Left cardiac atrium (tissue), 4 donors: ENCODE data around the gene HSPB7. TPM values are rescaled to one million over a fixed set of nuclear protein-coding genes. Genes with fewer than 3 reads are reported as not detected.
"Not testable (repeated sequence)": the region's sequence is repeated elsewhere in the genome, so short reads cannot be mapped to it uniquely, and the experiment has no call there.

ENCODE experiments used
- ATAC-seq, 2 donors: fragments of 200-7000 bp; cut with Tn5 transposase; one replicate each; pipeline ENCODE4 v1.9.1; 2020; ENCODE audit warnings: mild to moderate bottlenecking in 2 of 2, moderate library complexity in 2 of 2
- DNase-seq: peaks from one replicate; pipeline ENCODE4 v3.0.0-alpha.2; 2020
- intact Hi-C, 2 donors: fragments of 100-400 bp; cut with DNase I; formaldehyde crosslinking; loops; one replicate each; pipeline versions ENCODE4 v1.14.1 to v1.15.1; 2022 to 2023
- total RNA-seq, 2 donors: library from RNA; stranded (reverse); fragmentation: NEBNext Ultra II Directional; extraction: Animal tissue kit (Norgen Biotek cat#: 25700); gene quantifications; one replicate each; pipeline ENCODE4 v1.2.1, GENCODE V29; 2021
- donor health status: DM: no; HTN: yes; CAD: no.
- donor health status: DM: no; HTN: yes; CAD: no; lungs with severe emphysema.
- donor health status: DM: yes; HTN: yes; CAD: no.
- donor health status: Dilated cardiomyopathy.

Gene HSPB7
- total RNA-seq, 2 donors from 2014 or later: 1,770 to 2,192 TPM

GRCh38 chr1:16053781-16054502 is 36.1 kb upstream of the HSPB7 start:
- intact Hi-C loops: loop anchor here (10.0 kb wide), 2 partner anchors 49 to 259 kb away; partner anchors contain the start of gene SRARP (in 1 of the 2)
- ATAC-seq: no peak
- no peak for DNase-seq

DNA sequence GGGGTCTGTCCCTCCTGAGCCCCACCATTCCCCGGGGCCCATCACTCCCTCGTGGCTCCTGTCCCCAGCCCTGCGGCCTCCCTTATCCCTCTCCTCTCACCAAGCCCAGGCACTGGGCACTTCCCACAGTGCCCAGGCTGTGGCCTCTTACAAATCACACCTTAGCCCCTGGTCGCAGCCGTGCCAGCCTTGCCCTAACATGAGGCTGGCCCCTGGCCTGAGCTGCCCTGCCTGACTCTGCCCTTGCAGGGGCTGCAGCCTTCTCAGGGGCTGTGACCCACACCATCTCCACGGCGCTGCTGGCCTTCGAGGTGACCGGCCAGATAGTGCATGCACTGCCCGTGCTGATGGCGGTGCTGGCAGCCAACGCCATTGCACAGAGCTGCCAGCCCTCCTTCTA is 34.1 kb upstream of the HSPB7 start:
- DNase-seq, ATAC-seq: not testable (repeated sequence)
- intact Hi-C loops: loop anchor here (10.0 kb wide), 2 partner anchors 47 to 257 kb away; partner anchors contain the start of gene SRARP (in 1 of the 2)

GRCh38 chr1:16051039-16051438 is 33.2 kb upstream of the HSPB7 start:
- intact Hi-C loops: loop anchor here (10.0 kb wide), 2 partner anchors 46 to 256 kb away; partner anchors contain the start of gene SRARP (in 1 of the 2)
- ATAC-seq (no peak), DNase-seq (no peak)

DNA sequence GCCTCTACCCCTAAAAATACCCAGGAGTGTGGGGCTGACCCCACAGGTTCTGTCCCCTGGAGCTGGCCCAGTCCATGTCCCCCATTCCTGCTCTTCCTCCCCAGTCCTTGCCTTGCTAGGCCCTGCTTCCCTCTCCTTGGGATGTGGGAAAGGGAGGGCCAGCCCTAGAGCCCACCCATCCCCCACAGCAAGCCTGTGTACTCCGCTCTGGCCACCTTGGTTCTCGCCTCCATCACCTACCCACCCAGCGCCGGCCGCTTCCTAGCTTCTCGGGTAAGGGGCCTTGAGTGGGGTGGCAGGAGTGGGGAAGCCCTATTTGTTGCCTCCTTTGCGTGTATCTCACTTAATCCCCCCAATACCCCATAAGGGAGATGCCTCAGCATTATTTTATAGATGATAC is 32.5 kb upstream of the HSPB7 start:
- no peak for ATAC-seq
- intact Hi-C loops: loop anchor here (10.0 kb wide), 2 partner anchors 46 to 256 kb away; partner anchors contain the start of gene SRARP (in 1 of the 2)
- no peak for DNase-seq

DNA sequence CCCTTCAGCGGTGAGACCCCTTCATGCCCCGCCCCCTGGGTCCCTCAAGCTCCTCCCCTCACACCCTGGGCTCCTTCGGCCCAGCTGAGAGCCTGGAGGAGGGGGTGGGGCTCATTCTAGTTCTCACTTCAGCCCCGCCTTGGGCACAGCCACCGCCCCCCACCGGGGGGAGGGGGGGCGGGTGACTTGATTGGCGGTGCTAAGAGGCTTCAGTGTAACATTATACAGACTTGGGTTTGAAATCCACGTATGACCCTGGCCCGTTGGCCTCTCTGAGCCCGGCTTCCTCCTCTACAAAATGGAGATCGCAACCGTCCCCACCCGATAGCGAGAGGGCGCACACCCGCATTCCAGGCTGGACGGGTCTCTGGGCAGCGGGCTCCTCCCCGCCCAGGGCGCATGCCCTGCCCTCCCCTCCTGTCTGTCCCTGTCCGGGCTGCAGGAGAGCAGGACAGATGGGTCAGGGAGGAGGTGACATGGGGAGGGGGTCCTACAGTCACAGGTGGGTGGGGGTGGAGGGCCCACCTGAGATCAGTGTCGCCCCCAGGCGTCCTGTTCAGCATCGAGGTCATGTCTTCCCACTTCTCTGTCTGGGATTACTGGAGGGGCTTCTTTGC is 30.8 kb upstream of the HSPB7 start:
- peak; percentile 86 for ATAC-seq
- intact Hi-C loops: no loop called here
- peak; percentile 72 for DNase-seq

- intact Hi-C loops: no loop called here
- no peak for ATAC-seq
These were observed 30.1 kb upstream of the HSPB7 start for GRCh38 chr1:16047791-16048475.

DNA sequence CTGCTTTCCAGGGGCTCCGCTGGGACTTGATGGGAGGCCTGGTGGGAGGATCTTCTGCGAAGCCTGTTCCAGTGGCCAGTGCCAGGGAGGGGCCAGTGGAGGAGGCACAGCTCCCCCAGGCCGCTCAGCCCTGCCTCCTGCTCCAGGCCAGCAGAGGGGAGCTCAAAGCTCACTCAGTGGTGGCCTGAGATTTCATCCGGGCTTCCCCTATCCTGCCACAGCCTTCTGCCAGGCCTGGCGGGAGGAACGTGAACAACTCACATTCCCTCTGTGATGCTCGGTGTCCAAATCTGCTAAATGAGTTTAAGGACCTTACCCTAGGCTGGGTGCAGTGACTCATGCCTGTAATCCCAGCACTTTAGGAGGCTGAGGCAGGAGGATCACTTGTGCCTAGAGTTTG is 29.0 kb upstream of the HSPB7 start:
- ATAC-seq: no peak
- no peak for DNase-seq
- intact Hi-C loops: no loop called here

More at GRCh38 chr1:16047791-16048475, 30.1 kb upstream of the HSPB7 start:
- no peak for DNase-seq

- intact Hi-C loops: loop anchor here in 1 of 2 donors (5.0 kb wide), 1 partner anchor 42 kb away; the partner anchor contains the start of gene SRARP
- no peak for DNase-seq
- ATAC-seq: no peak
These were observed 26.1 kb upstream of the HSPB7 start for GRCh38 chr1:16043950-16044349.

- DNase-seq (no peak), ATAC-seq (no peak)
- intact Hi-C loops: loop anchor here in 1 of 2 donors (5.0 kb wide), 1 partner anchor 41 kb away; the partner anchor contains the start of gene SRARP
These were observed 25.7 kb upstream of the HSPB7 start, which contains the start of gene CLCNKB for GRCh38 chr1:16043521-16043920. Gene CLCNKB, plus strand, starts transcription at chr1:16043782. Its CDS starts 711 bp downstream, at chr1:16044493.

- ATAC-seq: peak in 1 of 2 donors; percentile 23
- DNase-seq: not testable (repeated sequence)
- intact Hi-C loops: loop anchor here in 1 of 2 donors (5.0 kb wide), 1 partner anchor 40 kb away; the partner anchor contains the start of gene SRARP
These were observed 24.8 kb upstream of the HSPB7 start for GRCh38 chr1:16042654-16043053.

- DNase-seq (no peak), ATAC-seq (no peak)
- intact Hi-C loops: loop anchor here in 1 of 2 donors (5.0 kb wide), 1 partner anchor 40 kb away; the partner anchor contains the start of gene SRARP
These were observed 24.3 kb upstream of the HSPB7 start for GRCh38 chr1:16042096-16042495.

- ATAC-seq (no peak), DNase-seq (no peak)
- intact Hi-C loops: loop anchor here in 1 of 2 donors (5.0 kb wide), 1 partner anchor 39 kb away; the partner anchor contains the start of gene SRARP
These were observed 23.4 kb upstream of the HSPB7 start for GRCh38 chr1:16041200-16041599.

DNA sequence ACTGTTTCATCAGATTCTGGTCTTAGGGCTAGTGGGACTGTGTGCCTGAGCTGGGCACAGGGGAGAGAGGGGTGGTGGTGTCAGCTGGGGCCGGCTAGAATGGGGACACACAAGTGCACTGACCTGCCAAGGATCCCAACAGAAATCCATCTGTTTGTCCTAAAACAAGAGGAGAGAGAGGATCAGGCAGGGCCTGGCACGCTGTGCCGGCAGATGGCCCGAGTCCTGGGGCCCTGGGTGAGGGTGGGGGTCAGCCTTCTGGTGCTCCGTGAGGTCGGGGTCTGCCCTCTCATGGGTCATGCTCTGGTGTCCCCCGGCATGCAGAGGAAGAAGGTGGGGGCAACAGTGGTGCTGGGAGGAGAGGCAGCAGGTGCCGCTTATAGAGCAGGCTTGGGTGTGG is 22.0 kb upstream of the HSPB7 start:
- intact Hi-C loops: loop anchor here in 1 of 2 donors (5.0 kb wide), 1 partner anchor 38 kb away; the partner anchor contains the start of gene SRARP
- not testable (repeated sequence) for ATAC-seq, DNase-seq

DNA sequence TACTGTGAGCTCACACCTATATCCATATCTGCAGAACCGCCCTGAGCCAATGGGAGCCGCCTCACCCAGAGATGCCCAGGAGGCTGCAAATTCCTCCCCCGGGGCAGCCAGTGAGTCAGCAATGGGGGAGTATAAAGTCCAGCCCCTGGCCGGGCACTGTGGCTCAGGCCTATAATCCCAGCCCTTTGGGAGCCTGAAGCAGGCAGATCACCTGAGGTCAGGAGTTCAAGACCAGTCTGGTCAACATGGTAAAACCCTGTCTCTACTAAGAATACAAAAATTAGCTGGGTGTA is 20.7 kb upstream of the HSPB7 start:
- intact Hi-C loops: no loop called here
- ATAC-seq (peak in 1 of 2 donors; percentile 27), DNase-seq (no peak)

GRCh38 chr1:16036461-16036860 is 18.6 kb upstream of the HSPB7 start:
- ATAC-seq, intact Hi-C loops, DNase-seq: not testable (repeated sequence)

DNA sequence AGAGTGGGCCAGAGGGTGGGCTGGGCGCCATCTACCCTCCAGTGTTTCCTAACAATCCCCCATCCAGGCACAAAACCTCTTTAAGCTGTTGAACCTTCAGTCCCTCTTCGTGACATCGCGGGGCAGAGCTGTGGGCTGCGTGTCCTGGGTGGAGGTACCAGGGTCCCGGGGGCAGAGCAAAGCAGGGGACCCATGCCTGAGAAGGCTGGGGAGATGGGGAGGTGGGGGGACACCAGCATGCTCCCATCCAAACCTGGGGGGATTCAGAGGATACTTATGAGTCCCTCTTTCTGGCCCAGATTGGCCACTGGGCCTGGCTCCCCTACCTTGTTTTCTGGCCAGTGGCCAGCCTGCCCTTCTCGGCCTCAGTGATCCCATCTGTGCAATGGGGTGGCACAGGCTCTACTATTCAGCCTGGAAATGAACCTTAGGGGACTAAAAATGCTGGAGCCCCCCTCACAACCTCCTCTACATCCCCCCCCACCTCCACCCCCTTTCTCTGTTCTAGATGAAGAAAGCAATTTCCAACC is 15.3 kb upstream of the HSPB7 start:
- DNase-seq, intact Hi-C loops: not testable (repeated sequence)
- ATAC-seq: peak in 1 of 2 donors; percentile 7

GRCh38 chr1:16032388-16033102 is 14.7 kb upstream of the HSPB7 start:
- DNase-seq: peak; percentile 89
- intact Hi-C loops: loop anchor here in 1 of 2 donors (1.0 kb wide), 1 partner anchor 23 kb away; no protein-coding TSS in a partner anchor
- ATAC-seq: peak; percentile 94 to 96

GRCh38 chr1:16031551-16031950 is 13.7 kb upstream of the HSPB7 start:
- ATAC-seq (no peak), DNase-seq (no peak)
- intact Hi-C loops: no loop called here
